BLaER1 treated with 17β-estradiol and CSF1 and Interleukin-3, amounts not matched to agents 10 nM and 100 nM (cell line): ENCODE results near the gene PDZK1.
A peak's percentile ranks its signal among the peaks of the same experiment; 100 is the strongest.
"Not testable (repeated sequence)": the region's sequence is repeated elsewhere in the genome, so short reads cannot be mapped to it uniquely, and the experiment has no call there.

ENCODE experiments used
- H3K27ac ChIP-seq, 11 experiments: shearing (Covaris generic); formaldehyde crosslinking; 2 replicates each; pipeline ENCODE4 v1.8.1; 2022
- H3K27me3 ChIP-seq, 11 experiments: shearing (Covaris generic); formaldehyde crosslinking; 2 replicates each; pipeline ENCODE4 v1.8.1; 2022
- H3K36me3 ChIP-seq, 11 experiments: shearing (Covaris generic); formaldehyde crosslinking; 2 replicates each; pipeline ENCODE4 v1.8.1; 2022
- H3K4me1 ChIP-seq, 10 experiments: shearing (Covaris generic); formaldehyde crosslinking; 2 replicates each; pipeline ENCODE4 v1.8.1; 2022
- H3K4me2 ChIP-seq, 11 experiments: shearing (Covaris generic); formaldehyde crosslinking; 2 replicates each; pipeline ENCODE4 v1.8.1; 2022
- H3K4me3 ChIP-seq, 10 experiments: shearing (Covaris generic); formaldehyde crosslinking; 2 replicates each; pipeline ENCODE4 v1.8.1; 2022
- H3K9ac ChIP-seq, 11 experiments: shearing (Covaris generic); formaldehyde crosslinking; 2 replicates each; pipeline ENCODE4 v1.8.1; 2022
- H3K9me3 ChIP-seq, 11 experiments: shearing (Covaris generic); formaldehyde crosslinking; replicated peaks in 1 of 11; 2 replicates each; pipeline ENCODE4 v1.8.1; 2022
- H4K20me1 ChIP-seq, 11 experiments: shearing (Covaris generic); formaldehyde crosslinking; 2 replicates each; pipeline ENCODE4 v1.8.1; 2022
- Cebpa-rat ChIP-seq, 11 experiments: shearing (Covaris generic); IDR thresholded peaks; 2 replicates each; pipeline ENCODE4 v1.8.1; 2022

Gene PDZK1

DNA sequence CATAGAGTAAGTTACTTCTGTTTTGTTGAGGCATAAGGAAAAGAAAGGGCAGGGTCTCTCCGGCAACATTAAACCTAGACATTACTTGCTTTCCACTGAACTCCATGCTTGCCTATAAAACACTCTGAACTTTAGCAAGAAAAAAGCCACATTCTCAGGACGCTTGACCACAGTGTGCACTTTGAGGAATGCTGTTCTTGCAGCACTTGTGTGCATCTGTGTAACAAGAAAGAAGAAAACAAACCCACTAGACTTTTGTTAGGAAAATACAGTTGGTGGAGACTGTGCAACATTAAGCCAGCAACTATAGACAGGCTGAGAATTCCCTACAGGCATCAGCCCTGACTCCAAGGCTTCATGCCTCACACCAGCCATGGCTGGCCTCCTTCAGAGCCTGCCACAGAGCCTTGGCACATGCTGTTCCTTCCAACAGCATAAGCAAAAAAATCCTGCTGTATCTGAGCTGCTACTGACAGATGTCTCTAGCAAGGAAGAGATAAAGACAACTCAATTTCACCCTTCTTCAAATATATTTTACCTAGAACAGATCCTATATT is 5.8 kb downstream of the PDZK1 start:
- Histone ChIP-seq H3K4me1 (peaks cover 0 to 12% (median 5%) of the 10 kb centered on the region in 10 experiments; a peak in 9 of 20 replicates), H3K4me3 (no peak overlapping the region), H3K27me3 (no peaks in the 10 kb centered on the region), H3K9ac (no peak overlapping the region), H4K20me1 (no peaks in the 10 kb centered on the region), H3K4me2 (no peak overlapping the region), H3K9me3 (no peaks in the 10 kb centered on the region), H3K36me3 (no peaks in the 10 kb centered on the region), H3K27ac (no peak overlapping the region)
- TF ChIP-seq Cebpa-rat (IDR thresholded peaks at IDR 0.05), result no peak

DNA sequence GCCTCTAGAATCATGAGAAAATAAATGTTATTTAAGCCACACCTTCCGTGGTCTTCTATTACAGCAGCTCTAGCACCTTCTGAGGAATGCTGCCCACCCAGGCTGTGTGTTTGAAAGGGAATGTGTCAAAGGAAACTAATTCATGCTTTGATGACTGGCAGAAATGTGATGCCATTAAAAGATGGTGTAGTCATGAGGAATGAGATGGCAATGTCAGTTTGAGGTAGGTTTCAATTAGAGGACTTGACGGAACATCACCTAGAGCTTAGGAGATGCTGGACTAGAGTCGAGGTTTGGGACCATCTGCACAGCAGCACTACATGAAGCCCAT is 10.6 kb downstream of the PDZK1 start:
- Histone ChIP-seq H3K4me2 (peak overlapping the region in 5 of 11 experiments; percentile 1 to 47 (median 32); a peak in 9 of 22 replicates), H3K9me3 (no peaks in the 10 kb centered on the region), H3K4me3 (no peak overlapping the region), H3K27me3 (no peaks in the 10 kb centered on the region), H3K4me1 (peaks cover 0 to 19% (median 10%) of the 10 kb centered on the region in 10 experiments; a peak in 11 of 20 replicates), H3K9ac (no peak overlapping the region), H3K36me3 (no peaks in the 10 kb centered on the region), H4K20me1 (no peaks in the 10 kb centered on the region), H3K27ac (no peak overlapping the region)
- TF ChIP-seq Cebpa-rat (IDR thresholded peaks at IDR 0.05), result no peak

GRCh38 chr1:145695821-145696629 is 11.1 kb downstream of the PDZK1 start:
- Histone ChIP-seq H3K4me2 (peak overlapping the region in 5 of 11 experiments; percentile 1 to 47 (median 32); a peak in 9 of 22 replicates), H3K9ac (no peak overlapping the region), H3K9me3 (no peaks in the 10 kb centered on the region), H3K27me3 (no peaks in the 10 kb centered on the region), H3K36me3 (no peaks in the 10 kb centered on the region), H3K27ac (no peak overlapping the region), H3K4me3 (no peak overlapping the region), H4K20me1 (no peaks in the 10 kb centered on the region), H3K4me1 (peaks cover 3 to 24% (median 15%) of the 10 kb centered on the region in 10 experiments)
- TF ChIP-seq Cebpa-rat (IDR thresholded peaks at IDR 0.05), result no peak

DNA sequence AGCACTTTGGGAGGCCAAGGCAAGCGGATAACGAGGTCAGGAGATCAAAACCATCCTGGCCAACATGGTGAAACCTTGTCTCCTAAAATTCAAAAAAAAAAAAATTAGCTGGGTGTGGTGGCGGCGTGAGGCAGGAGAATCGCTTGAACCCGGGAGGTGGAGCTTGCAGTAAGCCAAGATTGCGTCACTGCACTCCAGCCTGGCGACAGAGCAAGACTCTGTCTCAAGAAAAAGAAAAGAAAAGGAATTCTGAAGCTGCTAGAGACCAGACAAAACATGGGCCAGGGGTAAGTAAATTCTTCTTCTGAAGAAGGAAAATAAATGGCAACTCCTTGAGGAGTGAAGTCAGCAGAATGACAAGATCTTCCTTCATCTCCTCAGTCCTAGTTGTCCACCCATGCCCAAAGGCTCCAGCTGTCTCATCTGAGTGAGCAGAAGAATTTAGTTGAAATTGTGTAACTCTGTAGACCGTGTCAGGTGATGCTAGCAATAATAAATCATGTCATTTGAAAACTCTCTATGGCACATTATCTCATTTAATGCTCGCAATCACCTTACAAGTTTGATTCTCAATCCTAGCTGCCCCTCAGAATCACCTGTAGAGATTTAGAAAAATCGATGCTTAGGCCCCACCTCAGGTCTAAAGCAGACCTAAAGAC is 14.3 kb downstream of the PDZK1 start:
- H3K4me3 ChIP-seq, result no peak overlapping the region
- H3K27me3 ChIP-seq, result no peaks in the 10 kb centered on the region
- H4K20me1 ChIP-seq, result no peaks in the 10 kb centered on the region; a peak in 1 of 22 replicates
- H3K27ac ChIP-seq, result no peak overlapping the region
- no peak overlapping the region for H3K9ac ChIP-seq
- H3K4me1 ChIP-seq, result peaks cover 18 to 36% (median 29%) of the 10 kb centered on the region in 10 experiments
- no peak overlapping the region for H3K4me2 ChIP-seq
- H3K9me3 ChIP-seq, result no peaks in the 10 kb centered on the region
- TF ChIP-seq Cebpa-rat (IDR thresholded peaks at IDR 0.05), result no peak
- H3K36me3 ChIP-seq, result no peaks in the 10 kb centered on the region

DNA sequence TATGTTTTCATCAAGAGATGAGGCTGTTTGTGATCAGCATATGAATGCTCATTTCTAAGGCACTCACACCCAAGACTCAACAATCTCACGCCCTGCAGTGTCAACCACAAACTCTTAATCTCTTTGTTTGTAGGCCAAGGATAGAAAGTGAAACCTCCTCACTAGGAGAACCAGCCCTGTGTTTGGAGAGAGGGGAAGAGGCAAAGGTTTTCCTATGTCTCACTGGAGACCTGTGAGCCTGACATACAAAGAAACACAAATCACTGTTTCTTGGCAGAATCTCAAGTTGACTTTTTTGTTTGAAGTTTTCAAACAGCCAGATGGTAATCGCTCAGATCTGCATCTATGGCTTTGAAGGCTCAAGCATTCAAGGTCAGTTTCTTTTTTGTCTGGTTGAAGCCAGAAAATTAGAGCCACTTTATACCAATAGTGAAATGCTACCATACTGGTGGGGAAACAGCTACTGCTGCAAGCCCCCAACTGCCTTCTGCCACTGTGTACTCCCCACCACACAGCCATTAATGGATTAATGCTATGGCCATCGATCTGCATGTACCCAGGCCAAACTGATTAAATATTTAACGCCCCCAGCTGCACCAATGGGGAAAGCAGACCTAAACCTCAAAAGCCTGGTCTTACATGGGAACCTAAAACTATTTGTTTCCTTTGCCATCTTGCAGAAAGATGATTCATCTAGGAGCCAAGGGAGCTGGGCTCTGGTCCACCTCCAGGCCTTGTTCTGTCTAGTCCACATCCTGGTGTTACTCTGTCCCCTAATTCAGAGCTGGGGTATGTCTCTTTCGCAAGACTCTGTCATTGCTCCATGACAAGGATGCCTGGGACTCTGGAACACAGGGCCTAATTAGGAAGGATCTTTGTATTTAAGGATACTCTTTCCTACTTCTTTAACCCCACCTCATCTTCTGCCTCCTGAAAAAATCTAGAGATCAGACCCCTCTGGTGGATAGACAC is 16.3 kb downstream of the PDZK1 start:
- peak overlapping the region in 7 of 11 experiments; percentile 12 to 44 (median 38); a peak in 10 of 22 replicates for H3K27ac ChIP-seq

DNA sequence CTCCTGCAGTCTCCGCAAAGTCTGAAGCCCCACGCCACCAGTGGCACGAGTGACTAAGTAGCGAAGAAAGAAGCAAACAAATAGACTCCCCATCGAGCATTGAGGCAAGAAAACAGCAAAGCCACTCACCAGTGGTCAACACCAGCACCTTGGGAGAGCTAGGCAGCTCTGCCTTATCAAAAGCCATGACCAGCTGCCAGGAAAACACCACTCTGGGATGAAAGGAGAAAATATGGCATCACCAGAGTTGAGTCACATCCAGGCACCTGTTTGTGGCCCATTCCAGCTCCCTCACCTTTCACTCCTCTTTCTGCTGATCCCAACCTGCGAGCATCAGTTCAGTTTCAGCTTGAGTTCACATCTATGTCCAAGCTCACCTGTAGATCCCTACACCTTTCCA is 17.2 kb downstream of the PDZK1 start:
- H3K27ac ChIP-seq, result peak overlapping the region in 1 of 11 experiments; percentile 40; a peak in 1 of 22 replicates
- H3K36me3 ChIP-seq, result no peaks in the 10 kb centered on the region
- H3K27me3 ChIP-seq, result no peaks in the 10 kb centered on the region
- no peaks in the 10 kb centered on the region; a peak in 1 of 22 replicates for H4K20me1 ChIP-seq
- no peaks in the 10 kb centered on the region for H3K9me3 ChIP-seq
- TF ChIP-seq Cebpa-rat (IDR thresholded peaks at IDR 0.05), result no peak
- peak overlapping the region in 10 of 11 experiments; percentile 11 to 70 (median 48); a peak in 18 of 22 replicates for H3K4me2 ChIP-seq
- H3K4me3 ChIP-seq, result no peak overlapping the region
- H3K9ac ChIP-seq, result no peak overlapping the region; a peak in 1 of 22 replicates
- H3K4me1 ChIP-seq, result peaks cover 18 to 21% (median 19%) of the 10 kb centered on the region in 10 experiments

More for the DNA sequence above, 16.3 kb downstream of the PDZK1 start:
- 0 out of 22 replicates have a peak, but pooled peaks of 2 of the 11 experiments have one; percentile 26 to 33 for TF ChIP-seq Cebpa-rat (IDR thresholded peaks at IDR 0.05)
- H3K9me3 ChIP-seq, result no peaks in the 10 kb centered on the region
- H3K4me2 ChIP-seq, result peak overlapping the region; percentile 10 to 70 (median 46); a peak in 20 of 22 replicates
- no peaks in the 10 kb centered on the region for H3K27me3 ChIP-seq
- H3K36me3 ChIP-seq, result no peaks in the 10 kb centered on the region
- H3K4me1 ChIP-seq, result peaks cover 18 to 21% (median 20%) of the 10 kb centered on the region in 10 experiments
- H3K9ac ChIP-seq, result no peak overlapping the region; a peak in 2 of 22 replicates
- H3K4me3 ChIP-seq, result no peak overlapping the region
- H4K20me1 ChIP-seq, result no peaks in the 10 kb centered on the region; a peak in 1 of 22 replicates

- Histone ChIP-seq H3K4me1 (peaks cover 18 to 21% (median 19%) of the 10 kb centered on the region in 10 experiments), H3K9me3 (no peaks in the 10 kb centered on the region), H3K4me3 (no peak overlapping the region), H3K9ac (no peak overlapping the region), H3K27ac (no peak overlapping the region), H4K20me1 (no peaks in the 10 kb centered on the region; a peak in 1 of 22 replicates), H3K4me2 (no peak overlapping the region), H3K36me3 (no peaks in the 10 kb centered on the region), H3K27me3 (no peaks in the 10 kb centered on the region)
- no peak for TF ChIP-seq Cebpa-rat (IDR thresholded peaks at IDR 0.05)
These were observed 18.2 kb downstream of the PDZK1 start for GRCh38 chr1:145688924-145689323.

GRCh38 chr1:145688328-145688727 is 18.8 kb downstream of the PDZK1 start:
- no peaks in the 10 kb centered on the region; a peak in 1 of 22 replicates for H4K20me1 ChIP-seq
- no peaks in the 10 kb centered on the region for H3K36me3 ChIP-seq
- H3K27ac ChIP-seq, result no peak overlapping the region
- no peak for TF ChIP-seq Cebpa-rat (IDR thresholded peaks at IDR 0.05)
- no peak overlapping the region for H3K9ac ChIP-seq
- H3K4me2 ChIP-seq, result no peak overlapping the region
- no peaks in the 10 kb centered on the region for H3K9me3 ChIP-seq
- no peaks in the 10 kb centered on the region for H3K27me3 ChIP-seq
- no peak overlapping the region for H3K4me3 ChIP-seq
- peaks cover 18 to 21% (median 19%) of the 10 kb centered on the region in 10 experiments for H3K4me1 ChIP-seq

DNA sequence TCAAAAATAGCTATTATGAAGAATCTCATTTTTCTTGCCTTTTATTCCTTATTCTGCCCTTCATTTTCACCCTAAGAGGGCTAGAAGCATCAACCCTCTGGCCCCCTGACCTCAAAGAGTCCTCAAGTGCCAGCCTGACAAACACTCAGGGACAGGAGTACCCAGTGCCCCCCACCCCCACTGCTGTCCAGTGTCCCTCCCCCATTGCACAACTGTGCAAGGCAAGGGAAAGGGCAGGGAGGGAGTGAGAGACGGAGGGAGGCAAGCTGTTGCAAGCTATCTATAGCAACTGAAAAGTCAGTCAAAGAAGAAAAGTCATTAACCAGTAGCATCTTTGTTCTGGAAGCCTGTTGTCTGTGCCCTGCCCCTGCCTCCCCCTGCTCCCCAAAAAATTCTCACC is 21.1 kb downstream of the PDZK1 start:
- not testable (repeated sequence) for H3K9me3 ChIP-seq, H4K20me1 ChIP-seq, H3K27me3 ChIP-seq, H3K4me3 ChIP-seq, H3K9ac ChIP-seq, H3K4me2 ChIP-seq, H3K27ac ChIP-seq, H3K36me3 ChIP-seq
- H3K4me1 ChIP-seq, result peaks cover 12 to 18% (median 15%) of the 10 kb centered on the region in 10 experiments

DNA sequence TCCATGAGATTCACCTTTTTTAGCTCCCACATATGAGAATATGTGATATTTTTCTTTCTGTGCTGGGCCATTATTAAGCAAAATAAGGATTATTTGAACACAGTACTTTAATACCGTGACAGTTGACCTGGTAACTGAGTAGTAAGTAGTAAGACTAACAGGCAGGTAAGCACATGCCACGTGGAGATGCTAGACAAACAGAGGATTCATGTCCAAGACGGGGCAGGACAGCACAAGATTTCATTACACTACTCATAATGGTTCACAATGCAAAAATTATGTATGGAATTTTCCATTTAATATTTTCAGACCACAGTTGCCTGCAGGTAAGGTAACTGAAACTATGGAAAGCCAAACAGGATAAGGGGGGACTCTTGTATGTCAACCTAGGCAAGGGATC is 22.3 kb downstream of the PDZK1 start:
- H3K4me3 ChIP-seq, H3K9me3 ChIP-seq, H3K4me1 ChIP-seq, H3K27me3 ChIP-seq, H3K27ac ChIP-seq, H3K36me3 ChIP-seq, H3K4me2 ChIP-seq, H4K20me1 ChIP-seq, H3K9ac ChIP-seq: not testable (repeated sequence)

DNA sequence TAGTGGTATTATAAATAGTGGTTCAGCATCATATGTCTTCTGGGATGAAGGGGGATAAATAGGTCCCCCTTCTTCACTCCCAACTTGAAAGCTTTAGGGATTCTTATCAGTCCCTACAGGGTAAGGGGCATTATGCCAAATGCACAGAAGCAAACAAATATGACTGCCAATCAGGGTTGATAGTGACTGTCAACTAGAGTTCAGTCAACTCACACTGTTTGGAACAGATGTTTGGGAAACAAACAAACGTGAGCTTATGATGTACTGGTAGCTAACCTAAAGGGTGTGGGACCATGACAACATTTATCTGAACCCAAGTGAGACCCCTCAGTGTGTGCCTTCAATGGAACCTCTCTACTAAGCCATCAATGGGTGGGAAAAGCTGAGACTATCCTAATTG is 34.0 kb downstream of the PDZK1 start:
- not testable (repeated sequence) for H3K36me3 ChIP-seq, H3K9ac ChIP-seq, H3K4me2 ChIP-seq, H4K20me1 ChIP-seq, H3K4me1 ChIP-seq, H3K27ac ChIP-seq, H3K9me3 ChIP-seq, H3K27me3 ChIP-seq, H3K4me3 ChIP-seq
